ENCODE results near the gene PSMB3.

Gene PSMB3

GRCh38 chr17:38742411-38743308, 9.9 kb upstream of the PSMB3 start:
- no peak for TF ChIP-seq CTCF (IDR thresholded peaks at IDR 0.05; ENCODE audit: low read length, missing control alignments)
- H3K4me3 ChIP-seq (replicated peaks; ENCODE audit: low read depth, low read length), result no peak overlapping the region
- peak; percentile 96 for DNase-seq (ENCODE audit: low read depth)

- no peak for TF ChIP-seq CTCF (IDR thresholded peaks at IDR 0.05; ENCODE audit: low read length, missing control alignments)
- no peak for DNase-seq (ENCODE audit: low read depth)
- no peak overlapping the region for H3K4me3 ChIP-seq (replicated peaks; ENCODE audit: low read depth, low read length)
Observed at GRCh38 chr17:38743556-38744171, 8.9 kb upstream of the PSMB3 start.

GRCh38 chr17:38745545-38745944, 7.0 kb upstream of the PSMB3 start:
- no peak for TF ChIP-seq CTCF (IDR thresholded peaks at IDR 0.05; ENCODE audit: low read length, missing control alignments)
- no peak overlapping the region for H3K4me3 ChIP-seq (replicated peaks; ENCODE audit: low read depth, low read length)
- DNase-seq (ENCODE audit: low read depth), result no peak

GRCh38 chr17:38746004-38746848, 6.3 kb upstream of the PSMB3 start:
- H3K4me3 ChIP-seq (replicated peaks; ENCODE audit: low read depth, low read length), result peak overlapping the region; percentile 91

GRCh38 chr17:38746849-38747462, 5.6 kb upstream of the PSMB3 start:
- TF ChIP-seq CTCF (IDR thresholded peaks at IDR 0.05; ENCODE audit: low read length, missing control alignments), result no peak

More at GRCh38 chr17:38746004-38746848, 6.3 kb upstream of the PSMB3 start:
- no peak for TF ChIP-seq CTCF (IDR thresholded peaks at IDR 0.05; ENCODE audit: low read length, missing control alignments)
- no peak for DNase-seq (ENCODE audit: low read depth)

GRCh38 chr17:38747463-38748148, 4.9 kb upstream of the PSMB3 start:
- H3K4me3 ChIP-seq (replicated peaks; ENCODE audit: low read depth, low read length), result peak overlapping the region; percentile 91

More at GRCh38 chr17:38746849-38747462, 5.6 kb upstream of the PSMB3 start:
- peak overlapping the region; percentile 91 for H3K4me3 ChIP-seq (replicated peaks; ENCODE audit: low read depth, low read length)
- no peak for DNase-seq (ENCODE audit: low read depth)

More at GRCh38 chr17:38747463-38748148, 4.9 kb upstream of the PSMB3 start:
- no peak for TF ChIP-seq CTCF (IDR thresholded peaks at IDR 0.05; ENCODE audit: low read length, missing control alignments)
- no peak for DNase-seq (ENCODE audit: low read depth)
